A549 (cell line): ENCODE data around the gene SPATS2. TPM values are rescaled to one million over a fixed set of nuclear protein-coding genes. Genes with fewer than 3 reads are reported as not detected.
A peak's percentile ranks its signal among the peaks of the same experiment; 100 is the strongest.

ENCODE experiments used
- ATAC-seq, 2 experiments: fragments of 200-7000 bp in 1 of 2; fragments of >200 bp in 1 of 2; cut with Nextera tagmentation in 1 of 2; cut with Tn5 transposase in 1 of 2; 3 replicates each; pipeline versions ENCODE4 v1.8.0 to v1.9.1; 2018 to 2020; ENCODE audit warnings: mild to moderate bottlenecking in 1 of 2, moderate library complexity in 1 of 2
- CTCF ChIA-PET: fragments of 300-600 bp; sonication (Branson Sonifier 250); formaldehyde crosslinking; extraction: SDS; loops from one replicate; lab custom pipeline; 2021; ENCODE audit warnings: antibody characterized with exemption, inconsistent platforms; lab: Yijun Ruan, JAX
- POLR2A ChIA-PET: fragments of 350-600 bp; formaldehyde crosslinking; extraction: SDS; loops from one replicate; lab custom pipeline; 2021; ENCODE audit warnings: antibody characterized with exemption, inconsistent platforms; lab: Yijun Ruan, JAX
- DNase-seq, 2 experiments: peaks; one replicate each; pipeline versions ENCODE4 v3.0.0 to v3.0.0-alpha.2; 2011 to 2016; ENCODE audit warnings: low read depth in 1 of 2, low spot score in 1 of 2
- FAIRE-seq: peaks from 2 replicates; lab custom pipeline; 2011; peaks lifted over from hg19 to GRCh38; lab: Jason Lieb, UNC
- H3K27ac ChIP-seq, 2 experiments: fragments of >200 bp; sonication (Bioruptor Twin); formaldehyde crosslinking; 3 replicates each; pipeline ENCODE4 v1.5.1; 2016 to 2017
- H3K4me1 ChIP-seq: fragments of >200 bp; sonication (Bioruptor Twin); formaldehyde crosslinking; 3 replicates; pipeline ENCODE4 v1.6.1; 2016
- H3K4me2 ChIP-seq: fragments of >200 bp; sonication (Bioruptor Twin); formaldehyde crosslinking; 3 replicates; pipeline ENCODE4 v1.6.1; 2016
- H3K4me3 ChIP-seq: fragments of >200 bp; sonication (Bioruptor Twin); formaldehyde crosslinking; 3 replicates; pipeline ENCODE4 v1.5.1; 2016
- H3K9me3 ChIP-seq: fragments of >200 bp; sonication (Bioruptor Twin); formaldehyde crosslinking; 3 replicates; pipeline ENCODE4 v1.6.1; 2016
- E2F6 ChIP-seq: IDR thresholded peaks from 2 replicates; pipeline ENCODE4 v1.6.1; 2012; ENCODE audit warnings: low read depth, borderline replicate concordance
- EHF ChIP-seq: fragments of 250-450 bp; sonication (Bioruptor Pico); IDR thresholded peaks from 2 replicates; pipeline ENCODE4 v1.5.0; 2020; ENCODE audit warnings: mild to moderate bottlenecking
- FOSB ChIP-seq: fragments of 250-450 bp; sonication (Bioruptor Pico); IDR thresholded peaks from 2 replicates; pipeline ENCODE4 v1.5.0; 2020; ENCODE audit warnings: mild to moderate bottlenecking, moderate library complexity
- GATA3 ChIP-seq: IDR thresholded peaks from 2 replicates; pipeline ENCODE4 v1.6.1; 2012; ENCODE audit warnings: borderline replicate concordance
- HOXB5 ChIP-seq: fragments of 250-450 bp; sonication (Bioruptor Pico); IDR thresholded peaks from 2 replicates; pipeline ENCODE4 v1.5.0; 2020; ENCODE audit warnings: mild to moderate bottlenecking, moderate library complexity
- JUN ChIP-seq, 2 experiments: fragments of >200 bp; sonication (Bioruptor Twin); formaldehyde crosslinking; IDR thresholded peaks; 2 replicates in 1 of 2; 3 replicates in 1 of 2; pipeline ENCODE4 v1.6.1; 2016 to 2017
- KDM1A ChIP-seq: fragments of 200-600 bp; sonication (generic); IDR thresholded peaks from 2 replicates; pipeline ENCODE4 v1.6.1; 2016; ENCODE audit warnings: low read depth, mild to moderate bottlenecking
- MAFK ChIP-seq: fragments of 450-650 bp; IDR thresholded peaks from 2 replicates; pipeline ENCODE4 v1.6.1; 2014; ENCODE audit not compliant: partially characterized antibody
- REST ChIP-seq: fragments of 200-600 bp; sonication (generic); IDR thresholded peaks from 2 replicates; pipeline ENCODE4 v1.6.1; 2016; ENCODE audit warnings: antibody characterized with exemption, mild to moderate bottlenecking, moderate library complexity
- RFX5 ChIP-seq: fragments of 450-650 bp; IDR thresholded peaks from 2 replicates; pipeline ENCODE4 v1.7.1; 2014; ENCODE audit warnings: antibody characterized with exemption, mild to moderate bottlenecking, moderate library complexity
- RNF2 ChIP-seq: fragments of 200-600 bp; sonication (generic); IDR thresholded peaks from 2 replicates; pipeline ENCODE4 v1.6.1; 2016; ENCODE audit warnings: low read depth, mild to moderate bottlenecking, antibody characterized with exemption, moderate library complexity, borderline replicate concordance
- ZFP36 ChIP-seq: fragments of 450-650 bp; IDR thresholded peaks from 2 replicates; pipeline ENCODE4 v1.6.1; 2014; ENCODE audit warnings: borderline replicate concordance; ENCODE audit not compliant: partially characterized antibody
- WGBS: methylation state at CpG from one replicate; pipeline ENCODE4 v1.1.6; 2017; ENCODE audit errors: missing lambda C conversion rate; 5-methylcytosine and 5-hydroxymethylcytosine counted together
- polyA plus RNA-seq, 4 experiments: library from polyadenylated mRNA; depleted of rRNA in 3 of 4; stranded (reverse); fragments of >200 nt; fragmentation: RNase III in 1 of 4; extraction: RNeasy Plus Mini Kit Qiagen cat#74134 plus additional on column Dnase treatment in 1 of 4; gene quantifications; 2 replicates in 3 of 4; 3 replicates in 1 of 4; pipeline ENCODE4 v1.2.3, GENCODE V29; 2011 to 2017

Gene SPATS2
- polyA plus RNA-seq, 2 of the 4 experiments (the other 2 are of a cell fraction), result 37.7 to 154 TPM

GRCh38 chr12:49397000-49397399 is 29.7 kb downstream of the SPATS2 start:
- no peak overlapping the region for H3K4me3 ChIP-seq
- TF ChIP-seq RNF2 (no peak), FOSB (CRISPR knock-in tag) (no peak), KDM1A (no peak)
- TF ChIP-seq, all 56 proteins: peak for 0
- Histone ChIP-seq H3K27ac (no peak overlapping the region), H3K9me3 (0 out of 3 replicates have a peak, but pooled peaks cover 3% of the 10 kb centered on the region), H3K4me2 (no peak overlapping the region), H3K4me1 (peaks cover 27% of the 10 kb centered on the region)
- POLR2A ChIA-PET, result interaction anchor here (0.6 to 1.2 kb wide), 2 partner anchors 30 to 344 kb away, joined by 3 read pairs; partner anchors contain the start of gene SPATS2
- WGBS, result 92% methylated on average over 1 of the region's 1 CpG
- FAIRE-seq (no peak), DNase-seq (no peak), ATAC-seq (no peak)
- CTCF ChIA-PET, result interaction anchor here (0.8 to 1.8 kb wide), 8 partner anchors 9 to 309 kb away, joined by 3 to 6 read pairs (median 4); no protein-coding TSS in a partner anchor

DNA sequence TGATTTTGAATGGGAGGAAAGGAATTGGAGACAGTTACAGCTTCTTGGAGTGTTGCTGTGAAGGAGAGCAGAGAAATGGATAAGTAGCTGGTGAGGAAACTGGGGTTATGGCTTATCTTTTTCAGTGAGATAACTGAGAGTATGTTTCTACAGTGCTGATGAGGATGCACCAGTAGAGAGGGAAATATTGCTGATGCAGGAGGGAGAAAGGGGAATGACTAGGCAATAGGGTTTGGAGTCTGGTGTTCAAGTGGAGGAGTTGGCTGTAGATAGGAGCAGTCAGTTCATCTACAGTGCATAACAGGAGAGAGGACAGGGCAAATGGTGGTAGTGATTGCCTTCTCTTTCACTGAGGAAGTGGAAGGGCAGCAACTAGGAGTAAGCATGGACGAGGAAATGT is 33.0 kb downstream of the SPATS2 start:
- DNase-seq, result no peak
- Histone ChIP-seq H3K4me2 (peak overlapping the region; percentile 35; the same call in 2 of the 3 replicates), H3K9me3 (no peaks in the 10 kb centered on the region), H3K4me3 (no peak overlapping the region), H3K4me1 (peaks cover 44% of the 10 kb centered on the region), H3K27ac (no peak overlapping the region; a peak in 1 of 6 replicates)
- POLR2A ChIA-PET, result interaction anchor here (1.1 kb wide), 2 partner anchors 33 to 69 kb away, joined by 3 read pairs; partner anchors contain the start of gene SPATS2
- 91% methylated on average over 1 of the region's 1 CpG for WGBS
- no peak for FAIRE-seq
- CTCF ChIA-PET, result interaction anchor here (0.8 to 8.2 kb wide), 8 partner anchors 11 to 181 kb away, joined by 3 to 52 read pairs (median 4); partner anchors contain the start of gene DNAJC22
- ATAC-seq, result peak in 1 of 2 experiments; percentile 54; a peak in 3 of 6 replicates
- TF ChIP-seq MAFK (peak; percentile 47), GATA3 (no peak)

DNA sequence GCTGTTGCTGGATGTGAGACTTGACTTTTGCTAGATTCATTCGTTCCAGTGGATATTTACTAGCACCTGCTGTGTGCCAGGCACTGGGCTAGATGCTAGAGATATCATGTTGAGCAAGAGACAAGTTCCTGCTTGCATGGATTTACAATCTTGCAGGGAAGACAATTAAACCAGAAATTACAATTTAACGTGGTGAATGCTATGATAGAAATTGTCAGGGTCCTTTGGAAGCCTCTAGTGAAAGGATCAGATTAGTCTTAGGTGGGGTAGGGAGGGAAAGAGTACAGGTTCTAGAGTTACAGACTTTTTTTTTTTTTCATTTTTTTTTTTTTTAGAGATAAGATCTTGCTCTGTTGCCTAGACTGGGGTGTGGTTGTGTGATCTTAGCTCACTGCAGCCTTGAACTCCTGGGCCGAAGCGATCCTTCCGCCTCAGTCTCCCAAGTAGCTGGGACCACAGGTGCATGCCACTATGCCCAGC is 36.7 kb downstream of the SPATS2 start:
- H3K27ac ChIP-seq, result no peak overlapping the region
- DNase-seq (no peak), FAIRE-seq (no peak), ATAC-seq (no peak)
- POLR2A ChIA-PET, result interaction anchor here (1.3 kb wide), 1 partner anchor 37 kb away, joined by 7 read pairs; the partner anchor contains the start of gene SPATS2
- peaks cover 44% of the 10 kb centered on the region for H3K4me1 ChIP-seq
- no peak overlapping the region; the same call in 2 of the 3 replicates for H3K4me2 ChIP-seq
- no peak overlapping the region for H3K4me3 ChIP-seq
- CTCF ChIA-PET, result interaction anchor here (0.6 to 8.2 kb wide), 7 partner anchors 19 to 323 kb away, joined by 3 to 52 read pairs (median 3); no protein-coding TSS in a partner anchor
- TF ChIP-seq RFX5 (no peak), E2F6 (no peak), REST (no peak)
- no peaks in the 10 kb centered on the region for H3K9me3 ChIP-seq
- WGBS, result 81% methylated on average over 5 of the region's 5 CpGs

DNA sequence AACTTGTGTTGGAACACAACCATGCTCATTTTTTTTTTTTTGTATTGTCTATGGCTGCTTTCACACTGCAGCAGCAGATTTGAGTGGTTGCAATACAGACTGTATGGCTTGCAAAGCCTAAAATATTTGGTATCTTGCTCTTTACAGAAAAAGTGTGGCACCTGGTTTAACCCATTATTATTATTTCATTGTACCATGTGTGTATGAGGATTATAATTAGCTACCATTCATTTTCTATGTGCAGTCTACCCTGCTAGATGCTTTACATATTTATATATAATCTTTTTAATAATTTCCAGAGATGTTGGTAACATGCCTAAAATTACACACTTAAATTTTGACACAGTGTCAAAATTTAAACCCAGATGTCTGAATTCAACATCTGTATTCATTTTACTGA is 37.7 kb downstream of the SPATS2 start:
- Histone ChIP-seq H3K4me3 (no peak overlapping the region), H3K4me1 (peaks cover 38% of the 10 kb centered on the region), H3K27ac (no peak overlapping the region), H3K9me3 (no peaks in the 10 kb centered on the region), H3K4me2 (no peak overlapping the region)
- DNase-seq (no peak), FAIRE-seq (no peak), ATAC-seq (no peak)
- POLR2A ChIA-PET, result no interaction called here
- CTCF ChIA-PET, result interaction anchor here (0.6 to 8.2 kb wide), 4 partner anchors 45 to 463 kb away, joined by 3 to 52 read pairs (median 4); no protein-coding TSS in a partner anchor
- TF ChIP-seq HOXB5 (CRISPR knock-in tag) (no peak), ZFP36 (no peak), JUN (IDR thresholded peaks at IDR 0.05) (no peak), EHF (CRISPR knock-in tag) (no peak), KDM1A (no peak)
